Brain pericyte (primary cell): ENCODE measurements around the gene ECSCR.
A peak's percentile ranks its signal among the peaks of the same experiment; 100 is the strongest.
"Not testable (repeated sequence)": the region's sequence is repeated elsewhere in the genome, so short reads cannot be mapped to it uniquely, and the experiment has no call there.

Experiments used
- DNase-seq: peaks from one replicate; pipeline ENCODE4 v3.0.0-alpha.2; 2012; ENCODE audit warnings: low read depth, low spot score

The ECSCR gene, protein sequence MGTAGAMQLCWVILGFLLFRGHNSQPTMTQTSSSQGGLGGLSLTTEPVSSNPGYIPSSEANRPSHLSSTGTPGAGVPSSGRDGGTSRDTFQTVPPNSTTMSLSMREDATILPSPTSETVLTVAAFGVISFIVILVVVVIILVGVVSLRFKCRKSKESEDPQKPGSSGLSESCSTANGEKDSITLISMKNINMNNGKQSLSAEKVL

DNA sequence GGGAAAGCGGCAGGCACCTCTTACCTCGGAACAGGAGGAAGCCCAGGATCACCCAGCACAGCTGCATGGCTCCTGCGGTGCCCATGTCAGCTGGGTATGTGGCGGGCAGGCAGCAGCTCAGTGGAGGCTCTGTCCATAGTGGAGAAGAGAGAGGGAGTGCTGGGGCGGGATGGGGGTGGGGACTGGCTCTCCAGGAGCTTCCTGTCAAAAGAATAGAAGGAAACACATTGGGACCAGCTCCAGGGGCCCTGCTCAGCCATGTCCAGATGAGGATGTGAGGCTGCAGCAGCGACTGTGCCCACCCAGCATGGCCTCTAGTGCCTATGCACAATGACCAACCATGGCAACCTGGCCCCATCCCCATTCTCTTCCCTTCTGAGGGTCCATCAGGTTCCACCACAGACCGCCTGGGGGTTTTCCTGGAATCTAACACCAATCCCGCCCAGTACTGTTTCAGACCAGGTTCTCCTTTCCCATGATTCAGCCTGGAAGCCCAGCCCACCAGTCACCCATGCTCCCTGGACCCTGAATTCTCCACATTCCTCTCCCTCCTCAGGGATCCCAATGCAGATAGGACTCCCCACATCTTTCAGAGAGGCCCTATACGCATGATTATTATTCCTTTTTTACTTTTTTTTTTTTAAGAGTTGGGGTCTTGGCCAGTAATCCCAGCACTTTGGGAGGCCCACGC lies at the start of gene ECSCR:
Gene ECSCR (minus strand): TSS at position 158 of the 691 bp plus-strand sequence. CDS start 73 bp downstream, at position 85.
- no peak for DNase-seq

DNA sequence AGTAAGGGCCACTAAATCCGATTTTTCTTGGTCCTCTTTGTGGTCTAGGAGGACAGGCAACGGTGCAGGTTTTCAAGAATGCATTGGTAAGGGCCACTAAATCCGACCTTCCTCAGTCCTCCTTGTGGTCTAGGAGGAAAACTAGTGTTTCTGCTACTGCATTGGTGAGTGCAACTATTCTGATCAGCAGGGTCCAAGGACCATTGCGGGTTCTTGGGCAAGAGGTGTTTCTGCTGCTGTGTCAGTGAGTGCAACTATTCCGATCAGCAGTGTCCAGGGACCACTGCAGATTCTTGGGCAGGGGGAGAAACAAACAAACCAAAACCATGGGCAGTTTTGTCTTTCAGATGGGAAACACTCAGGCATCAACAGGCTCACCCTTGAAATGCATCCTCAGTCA lies 42.2 kb upstream of the ECSCR start:
- DNase-seq = not testable (repeated sequence)

DNA sequence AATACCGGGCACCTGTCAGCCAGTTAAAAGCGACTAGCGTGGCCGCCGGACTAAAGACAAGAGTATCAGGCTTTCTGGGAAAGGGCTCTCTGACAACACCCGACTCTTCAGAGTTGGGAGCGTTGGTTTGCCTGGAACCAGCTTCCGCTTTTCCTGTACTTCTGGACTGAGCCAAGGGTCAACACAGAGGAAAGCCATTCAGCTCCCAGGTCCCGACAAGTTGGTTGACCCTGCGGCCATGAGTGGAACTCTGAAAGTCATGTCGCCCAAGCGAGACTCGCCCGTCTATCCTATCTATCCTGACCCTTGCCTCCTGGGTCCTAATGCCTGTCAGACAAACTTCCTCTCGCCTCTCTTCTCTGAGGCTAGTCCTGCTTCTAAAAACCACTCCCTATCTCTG lies 41.3 kb upstream of the ECSCR start:
- DNase-seq = not testable (repeated sequence)

DNA sequence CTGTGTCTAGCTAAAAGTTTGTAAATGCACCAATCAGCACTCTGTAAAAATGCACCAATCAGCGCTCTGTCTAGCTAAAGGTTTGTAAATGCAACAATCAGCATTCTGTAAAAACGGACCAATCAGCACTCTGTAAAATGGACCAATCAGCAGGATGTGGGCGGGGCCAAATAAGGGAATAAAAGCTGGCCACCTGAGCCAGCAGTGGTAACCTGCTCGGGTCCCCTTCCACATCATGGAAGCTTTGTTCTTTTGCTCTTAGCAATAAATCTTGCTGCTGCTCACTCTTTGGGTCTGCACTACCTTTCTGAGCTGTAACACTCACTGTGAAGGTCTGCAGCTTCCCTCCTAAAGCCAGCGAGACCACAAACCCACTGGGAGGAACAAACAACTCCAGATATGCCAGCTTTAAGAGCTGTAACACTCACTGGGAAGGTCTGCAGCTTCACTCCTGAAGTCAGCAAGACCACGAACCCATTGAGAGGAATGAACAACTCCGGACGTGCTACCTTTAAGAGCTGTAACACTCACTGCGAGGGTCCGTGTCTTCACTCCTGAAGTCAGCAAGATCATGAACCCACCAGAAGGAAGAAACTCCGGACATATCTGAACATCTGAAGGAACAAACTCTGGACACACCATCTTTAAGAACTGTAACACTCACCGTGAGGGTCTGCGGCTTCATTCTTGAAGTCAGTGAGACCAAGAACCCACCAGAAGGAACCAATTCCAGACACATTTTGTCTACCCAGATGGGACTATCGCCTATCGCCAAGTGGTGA lies 40.7 kb upstream of the ECSCR start:
- not testable (repeated sequence) for DNase-seq

DNA sequence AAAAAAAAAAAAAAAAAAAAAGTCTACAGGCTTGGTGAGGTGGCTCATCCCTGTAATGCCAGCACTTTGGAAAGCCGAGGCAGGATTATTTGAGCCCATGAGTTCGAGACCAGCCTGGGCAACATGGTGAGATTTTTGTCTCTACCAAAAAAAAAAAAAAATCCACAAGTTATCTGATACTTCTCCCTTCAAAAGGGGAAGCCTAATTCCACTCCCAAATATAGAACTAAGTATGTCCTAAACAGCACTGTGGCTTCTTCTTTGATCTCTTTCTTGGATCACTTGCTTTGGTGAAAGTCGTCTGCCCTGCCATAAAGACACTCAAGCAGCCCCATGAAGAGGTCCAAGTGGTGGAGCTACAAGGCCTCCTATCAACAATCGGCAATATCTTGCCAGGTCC lies 38.8 kb upstream of the ECSCR start:
- no peak for DNase-seq

DNA sequence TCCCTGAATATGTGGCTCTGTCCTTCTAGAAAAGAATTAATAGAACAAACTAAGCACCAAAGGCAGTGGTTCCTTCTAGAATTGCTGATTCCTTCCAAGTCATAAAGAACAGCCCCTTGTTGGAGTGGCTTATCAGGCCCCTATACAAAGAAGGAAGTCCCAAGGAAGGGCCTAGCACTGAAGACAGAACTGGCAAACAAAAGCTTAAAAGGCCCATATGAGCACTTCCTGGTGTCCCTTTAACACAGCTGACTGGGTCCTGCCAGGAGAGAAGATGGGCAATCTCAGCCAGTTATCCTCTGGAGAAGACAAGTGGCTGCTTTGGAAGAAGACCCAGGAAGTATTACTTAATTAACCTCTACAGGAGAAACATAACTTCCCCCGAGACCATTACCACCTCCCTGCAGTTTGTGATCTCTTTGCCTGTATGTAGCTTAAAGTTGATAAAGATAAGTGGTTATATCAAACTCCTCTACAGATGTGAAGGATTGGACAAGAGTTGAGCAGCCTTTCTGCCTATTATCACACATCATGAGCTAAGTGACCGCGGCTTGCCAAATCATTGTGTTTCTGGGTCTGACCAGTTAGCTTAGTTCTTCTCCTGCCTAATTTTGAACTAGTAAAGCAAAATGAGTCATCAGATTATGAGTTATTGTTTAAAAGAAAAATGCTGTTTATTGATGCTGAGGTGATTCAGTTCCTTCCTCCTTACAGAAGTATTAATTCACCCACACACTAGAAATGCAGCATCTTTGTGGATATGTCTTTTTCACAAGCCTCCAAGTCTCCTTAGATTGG lies 33.3 kb upstream of the ECSCR start:
- DNase-seq = no peak

DNA sequence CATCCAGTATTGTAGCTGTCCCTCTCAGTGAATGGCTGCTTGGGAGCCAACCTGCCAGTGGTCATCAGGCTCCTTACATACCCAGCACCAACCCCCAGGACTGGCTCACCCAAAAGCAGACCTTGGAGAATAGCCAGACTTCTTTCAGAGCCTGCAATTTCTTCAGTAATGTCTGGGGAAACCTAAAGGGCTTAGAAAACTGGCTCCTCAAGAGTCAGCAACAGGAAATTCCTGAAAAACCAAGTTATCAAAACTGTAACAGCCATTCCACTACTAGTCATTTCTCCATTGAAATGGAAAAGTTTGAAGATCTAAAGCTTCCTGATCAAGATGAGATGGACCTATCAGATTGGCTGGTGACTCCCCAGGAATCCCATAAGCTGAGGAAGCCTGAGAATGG lies 32.3 kb upstream of the ECSCR start:
- no peak for DNase-seq

DNA sequence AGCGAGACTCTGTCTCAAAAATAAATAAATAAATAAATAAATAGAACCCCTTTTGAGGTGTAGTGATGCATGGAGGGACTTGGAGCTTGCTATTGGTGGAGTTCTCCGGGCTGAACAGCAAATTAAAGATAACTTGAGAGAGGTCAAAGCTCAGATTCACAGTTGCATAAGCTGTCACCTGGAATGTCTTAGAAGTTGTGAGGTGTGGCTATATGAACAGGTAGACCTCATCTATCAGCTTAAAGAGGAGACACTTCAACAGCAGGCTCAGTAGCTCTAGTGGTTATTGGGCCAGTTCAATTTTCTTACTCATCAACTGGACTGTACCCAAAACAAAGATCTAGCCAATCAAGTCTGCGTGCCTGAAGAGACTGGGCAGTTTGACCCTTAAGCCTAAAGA lies 31.7 kb upstream of the ECSCR start:
- DNase-seq = no peak

DNA sequence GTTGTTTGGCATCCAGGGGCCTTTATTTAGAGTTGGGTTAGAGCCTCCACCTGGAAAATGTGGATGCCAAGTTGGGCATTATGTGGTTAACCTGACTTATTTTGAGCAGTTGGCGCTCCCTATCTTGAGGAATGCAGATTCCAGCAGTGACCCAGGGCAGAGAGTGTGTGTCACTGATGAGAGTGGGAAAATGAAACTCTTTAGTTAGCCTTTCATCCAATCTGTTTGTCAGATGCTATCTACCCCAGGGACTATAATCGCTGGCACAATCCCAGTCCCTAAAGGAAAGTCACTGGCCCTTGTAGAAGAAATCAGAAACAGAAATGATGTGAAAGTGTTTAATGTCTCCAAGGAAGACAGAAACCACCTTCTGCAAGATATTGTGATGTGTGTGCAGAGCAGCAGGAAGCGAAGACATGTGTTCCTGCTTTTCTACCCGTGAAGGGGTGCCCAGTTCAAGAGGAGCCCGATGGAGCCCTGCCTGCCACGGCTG lies 30.2 kb upstream of the ECSCR start:
- no peak for DNase-seq

DNA sequence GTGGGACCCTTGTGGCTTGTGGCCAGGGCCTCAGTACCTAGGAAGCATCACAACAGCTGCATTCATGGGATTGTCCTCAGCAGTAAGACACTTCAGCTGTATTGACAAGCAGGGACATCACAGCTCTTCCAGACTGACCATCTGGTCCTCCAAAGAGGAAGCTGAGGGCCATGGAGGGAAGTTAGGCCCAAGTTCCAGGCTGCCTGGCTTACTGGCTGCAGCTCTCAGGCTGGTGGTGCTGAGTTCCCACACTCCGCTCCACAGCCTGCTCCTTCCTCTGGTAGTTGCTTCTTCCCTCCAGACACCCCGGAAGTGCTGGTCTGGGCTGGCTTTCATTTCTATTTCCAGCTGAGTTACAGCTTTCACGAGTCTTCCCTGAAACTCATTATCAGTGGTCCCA lies 25.7 kb upstream of the ECSCR start:
- DNase-seq = no peak

DNA sequence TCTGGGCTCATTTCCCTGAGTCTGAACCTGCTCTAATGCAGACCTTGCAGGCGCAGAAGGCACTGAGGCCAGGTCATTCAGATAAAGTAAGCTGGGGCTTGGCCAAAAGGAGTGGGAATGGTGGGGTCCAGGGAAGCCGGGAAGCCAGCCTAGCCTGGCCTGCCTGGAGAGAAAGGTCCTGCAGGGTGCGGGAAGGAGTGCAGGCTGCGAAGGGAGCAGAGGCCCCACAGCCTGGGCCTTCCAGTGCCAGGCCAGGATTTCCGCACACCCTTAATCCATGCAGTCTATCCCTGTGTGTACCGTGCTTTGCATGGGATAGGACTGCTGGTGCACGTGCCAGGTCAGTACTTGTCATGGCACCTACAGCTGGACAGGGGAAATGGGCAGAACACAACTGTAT lies 23.7 kb upstream of the ECSCR start:
- no peak for DNase-seq

DNA sequence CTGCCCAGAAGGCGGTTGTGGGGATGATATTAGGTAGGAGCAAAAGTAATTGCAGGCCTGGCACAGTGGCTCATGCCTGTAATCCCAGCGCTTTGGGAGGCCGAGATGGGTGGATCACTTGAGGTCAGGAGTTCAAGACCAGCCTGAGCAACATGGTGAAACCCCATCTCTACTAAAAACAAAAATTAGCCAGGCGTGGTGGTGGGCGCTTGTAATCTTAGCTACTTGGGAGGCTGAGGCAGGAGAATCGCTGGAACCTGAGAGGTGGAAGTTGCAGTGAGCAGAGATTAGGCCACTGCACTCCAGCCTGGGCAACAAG lies 20.3 kb upstream of the ECSCR start:
- DNase-seq = not testable (repeated sequence)

DNA sequence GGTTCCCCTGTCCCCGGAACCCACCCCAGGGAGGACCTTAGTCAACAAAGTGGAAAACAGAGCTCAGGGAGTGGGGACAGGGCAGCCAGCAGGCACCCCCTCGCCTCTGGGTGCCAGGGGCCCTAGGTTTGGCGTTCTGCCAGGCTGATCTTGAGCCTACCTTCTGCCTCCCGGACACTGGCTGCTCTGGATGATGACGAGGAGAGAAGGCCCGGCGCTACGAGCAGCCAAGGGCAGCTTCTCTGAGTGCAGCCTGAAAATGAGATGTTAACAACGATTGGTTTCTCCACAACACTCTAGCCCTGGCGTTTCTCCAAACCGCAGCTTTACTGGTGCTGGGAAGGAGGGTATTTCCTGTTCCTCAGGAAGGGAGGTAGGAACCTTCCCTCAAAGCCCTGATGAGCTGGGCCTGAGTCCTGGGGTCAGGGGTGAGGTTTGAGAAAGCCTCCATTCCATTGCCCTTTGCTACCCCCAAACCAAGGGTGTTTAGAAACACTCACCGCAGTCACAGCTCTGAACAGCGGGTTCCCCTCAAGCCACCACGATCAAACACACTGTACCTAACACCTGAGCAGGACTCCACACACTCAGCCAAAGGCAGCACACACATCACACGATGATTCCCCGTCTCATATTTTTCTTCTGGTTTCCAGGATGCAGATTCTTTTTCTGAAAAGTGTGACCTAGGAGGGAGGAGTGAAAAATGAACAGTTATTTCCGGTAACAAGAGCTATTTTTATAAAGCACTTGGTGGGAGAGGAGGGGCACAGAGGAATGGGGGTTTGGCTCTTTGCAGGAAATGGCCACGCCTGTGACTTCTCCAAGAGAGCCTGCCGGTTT lies 19.7 kb upstream of the ECSCR start, which contains the start of gene STING1:
Gene STING1 (minus strand): TSS at position 709 of the 840 bp plus-strand sequence. CDS start 1,054 bp downstream, outside the sequence.
- DNase-seq = peak; percentile 83

DNA sequence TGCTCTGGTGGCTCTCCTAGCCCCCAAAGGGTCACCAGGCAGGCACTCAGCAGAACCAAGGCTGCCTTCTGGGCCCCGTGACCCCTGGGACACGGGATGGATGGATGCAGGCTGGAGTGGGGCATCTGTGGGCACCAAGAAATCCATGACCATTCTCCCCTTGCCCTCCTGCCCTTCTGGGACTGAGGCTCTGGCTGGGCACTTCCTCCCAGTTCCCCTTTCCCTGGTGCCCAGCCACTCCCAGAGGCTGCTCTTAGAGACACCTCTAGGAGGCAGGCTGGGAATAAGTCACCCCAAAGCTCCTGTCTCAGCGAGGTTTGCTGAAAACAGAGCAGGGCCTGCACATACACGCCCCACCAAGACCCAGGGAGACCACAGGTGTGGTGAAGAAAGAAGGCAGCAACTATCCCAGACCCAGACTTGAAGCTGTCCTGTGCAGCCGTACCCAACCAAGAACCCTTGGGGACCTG lies 19.1 kb upstream of the ECSCR start:
- DNase-seq = no peak

DNA sequence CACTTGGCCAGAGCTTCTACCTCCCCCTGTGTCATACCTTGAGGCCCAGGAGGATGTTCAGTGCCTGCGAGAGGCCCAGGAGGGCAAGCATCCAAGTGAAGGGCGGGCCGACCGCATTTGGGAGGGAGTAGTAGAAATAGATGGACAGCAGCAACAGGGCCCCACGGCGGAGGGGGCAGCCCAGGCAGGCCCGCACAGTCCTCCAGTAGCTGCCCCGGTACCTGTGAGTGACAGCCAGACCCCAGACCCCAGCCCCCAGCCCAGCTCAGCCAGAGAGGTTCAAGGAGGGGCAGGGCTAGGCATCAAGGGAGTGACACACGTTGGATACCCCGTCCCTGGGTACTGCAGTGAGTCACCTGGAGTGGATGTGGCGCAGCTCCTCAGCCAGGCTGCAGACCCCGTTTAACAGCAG lies 18.6 kb upstream of the ECSCR start:
- DNase-seq = no peak

DNA sequence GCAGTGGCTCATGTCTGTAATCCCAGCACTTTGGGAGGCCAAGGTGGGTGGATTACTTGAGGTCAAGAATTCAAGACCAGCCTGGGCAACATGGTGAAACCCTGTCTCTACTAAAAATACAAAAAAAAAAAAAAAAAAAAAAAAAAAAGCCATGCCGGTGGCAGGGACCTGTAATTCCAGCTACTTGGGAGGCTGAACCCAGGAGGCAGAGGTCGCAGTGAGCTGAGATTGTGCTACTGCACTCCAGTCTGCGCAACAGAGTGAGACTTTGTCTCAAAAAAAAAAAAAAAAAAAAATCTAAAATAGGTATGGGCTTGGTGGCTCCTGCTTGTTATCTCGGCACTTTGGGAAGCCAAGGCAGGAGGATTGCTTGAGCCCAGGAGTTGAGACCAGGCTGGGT lies 17.2 kb upstream of the ECSCR start:
- not testable (repeated sequence) for DNase-seq

DNA sequence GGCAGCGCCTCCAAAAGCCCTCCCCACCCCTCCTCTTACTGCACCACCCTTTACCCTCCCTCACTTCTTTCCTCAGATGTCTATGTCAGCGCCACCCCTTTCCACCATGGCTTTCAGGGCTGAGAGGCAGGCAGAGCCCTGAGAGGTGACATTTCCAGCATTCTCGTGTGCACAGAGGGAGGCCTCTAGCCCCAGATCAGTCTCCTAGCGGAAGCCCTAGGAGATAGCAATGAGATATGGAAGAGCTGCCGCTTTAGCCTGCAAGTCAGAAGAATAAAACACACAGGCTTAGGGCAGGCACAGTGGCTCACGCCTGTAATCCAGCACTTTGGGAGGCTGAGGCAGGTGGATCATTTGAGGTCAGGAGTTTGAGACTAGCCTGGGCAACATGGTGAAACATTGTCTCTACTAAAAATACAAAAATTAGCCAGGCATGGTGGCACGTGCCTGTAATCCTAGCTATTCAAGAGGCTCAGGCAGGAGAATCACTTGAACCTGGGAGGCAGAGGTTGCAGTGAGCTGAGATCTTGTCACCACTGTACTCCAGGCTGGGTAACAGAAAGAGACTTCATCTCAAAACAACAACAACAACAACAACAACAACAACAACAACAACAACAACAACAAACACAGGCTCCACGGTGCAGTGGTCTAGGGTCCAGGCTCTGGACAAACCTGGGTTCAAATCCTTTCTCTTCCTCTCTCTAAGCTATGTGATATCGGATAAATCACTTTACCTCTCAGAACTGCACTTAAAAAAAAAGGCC lies 16.3 kb upstream of the ECSCR start:
- DNase-seq = not testable (repeated sequence)

DNA sequence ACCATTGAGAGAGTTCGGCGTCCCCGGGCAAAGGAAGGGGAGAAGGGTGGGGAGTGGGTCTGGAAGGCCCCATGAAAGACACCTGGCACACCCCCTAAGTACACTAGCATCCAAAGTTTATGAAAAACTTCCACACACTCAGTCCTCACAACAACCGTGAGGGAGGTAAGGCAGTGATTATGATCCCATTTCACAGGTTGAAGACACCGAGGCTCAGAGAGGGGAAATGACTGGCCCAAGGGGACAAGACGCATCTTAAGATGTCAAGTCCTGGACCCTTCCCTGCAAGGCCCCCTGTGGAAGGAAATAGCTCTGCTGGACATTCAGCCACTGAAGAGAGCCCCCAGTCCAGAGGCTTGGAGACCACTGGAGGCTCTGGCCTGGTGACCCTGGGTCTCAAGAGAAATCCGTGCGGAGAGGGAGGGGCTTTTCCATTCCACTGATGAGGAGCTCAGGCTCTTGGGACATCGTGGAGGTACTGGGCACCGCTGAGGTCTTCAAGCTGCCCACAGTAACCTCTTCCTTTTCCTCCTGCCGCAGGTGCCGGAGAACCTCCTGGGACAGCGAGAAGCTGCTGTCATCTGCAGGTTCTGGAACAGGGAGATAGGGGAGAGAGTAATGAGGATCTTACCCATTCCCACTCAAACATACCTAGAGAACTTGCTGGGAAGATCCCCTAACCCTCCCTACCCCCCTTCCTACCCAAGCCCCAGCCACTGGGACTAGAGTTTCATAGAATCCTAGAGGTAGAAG lies 13.5 kb upstream of the ECSCR start:
- no peak for DNase-seq
